Right lobe of liver (tissue), 6 donors: ENCODE data around the gene IFI27L1. TPM values are rescaled to one million over a fixed set of nuclear protein-coding genes. Genes with fewer than 3 reads are reported as not detected.

Source experiments
- ATAC-seq, 4 donors: fragments of 200-7000 bp; cut with Tn5 transposase; one replicate each; pipeline ENCODE4 v1.9.1; 2020; ENCODE audit warnings: mild to moderate bottlenecking in 4 of 4, moderate library complexity in 4 of 4
- DNase-seq, 3 donors: peaks; one replicate each; pipeline ENCODE4 v3.0.0-alpha.2; 2020
- H3K27ac ChIP-seq, 3 donors: fragments of 200-600 bp; one replicate each; pipeline ENCODE4 v1.8.0; 2022
- H3K27me3 ChIP-seq, 2 donors: fragments of 200-600 bp; one replicate each; pipeline ENCODE4 v1.8.0; 2022
- H3K36me3 ChIP-seq, 4 donors: fragments of 200-600 bp; sonication (generic) in 1 of 4; one replicate each; pipeline versions ENCODE4 v1.5.1 to v1.8.0; 2017 to 2022; ENCODE audit warnings: control low read depth in 1 of 4
- H3K4me1 ChIP-seq, 4 donors: fragments of 200-600 bp; sonication (generic) in 1 of 4; one replicate each; pipeline versions ENCODE4 v1.5.1 to v1.8.0; 2017 to 2022; ENCODE audit warnings: control low read depth in 1 of 4
- H3K4me3 ChIP-seq, 3 donors: fragments of 200-600 bp; one replicate each; pipeline ENCODE4 v1.8.0; 2022
- H3K9me3 ChIP-seq, 4 donors: fragments of 200-600 bp; sonication (generic) in 1 of 4; one replicate each; pipeline versions ENCODE4 v1.5.1 to v1.8.0; 2017 to 2022; ENCODE audit warnings: control low read depth in 1 of 4
- POLR2A ChIP-seq: fragments of 450-650 bp; IDR thresholded peaks from one replicate; pipeline ENCODE4 v1.6.1; 2017; ENCODE audit warnings: antibody characterized with exemption, mild to moderate bottlenecking
- WGBS: methylation state at CpG from one replicate; pipeline ENCODE4 v1.1.6; 2018; ENCODE audit warnings: low coverage, low lambda C conversion rate; ENCODE audit not compliant: insufficient coverage; ENCODE audit errors: missing lambda C conversion rate; 5-methylcytosine and 5-hydroxymethylcytosine counted together
- intact Hi-C, 2 donors: fragments of 100-400 bp; cut with DNase I; formaldehyde crosslinking; loops; one replicate each; pipeline versions ENCODE4 v1.11.2 to v1.14.1; 2022
- total RNA-seq, 6 experiments: library from RNA; depleted of rRNA in 2 of 6; stranded (reverse); fragments of >200 nt in 2 of 6; fragmentation: NEBNext Ultra II Directional in 3 of 6; extraction: Animal tissue kit (Norgen Biotek cat#: 25700) in 3 of 6; gene quantifications; one replicate each; pipeline versions ENCODE4 v1.1.0 to v1.2.4, GENCODE V29; 2016 to 2023
- TF ChIP-seq, protein P1 (sequence below), 4 donors: fragments of 200-600 bp in 3 of 4; fragments of 450-650 bp in 1 of 4; IDR thresholded peaks; one replicate each; pipeline versions ENCODE4 v1.5.1 to v1.8.0; 2016 to 2022; ENCODE audit warnings: antibody characterized with exemption in 4 of 4, mild to moderate bottlenecking in 2 of 4
- donor health status: DM: no; HTN: yes; CAD: no.
- donor health status: DM: no; HTN: no; CAD: no.
- donor health status: DM: no; HTN: no; CAD: no.
- donor health status: DM: no; HTN: yes; CAD: no.
- donor health status: DM: no; HTN: yes; CAD: no.

Gene IFI27L1
- total RNA-seq, 6 experiments from 2014 or later: 2.6 to 8.2 (median 5.3) TPM

DNA sequence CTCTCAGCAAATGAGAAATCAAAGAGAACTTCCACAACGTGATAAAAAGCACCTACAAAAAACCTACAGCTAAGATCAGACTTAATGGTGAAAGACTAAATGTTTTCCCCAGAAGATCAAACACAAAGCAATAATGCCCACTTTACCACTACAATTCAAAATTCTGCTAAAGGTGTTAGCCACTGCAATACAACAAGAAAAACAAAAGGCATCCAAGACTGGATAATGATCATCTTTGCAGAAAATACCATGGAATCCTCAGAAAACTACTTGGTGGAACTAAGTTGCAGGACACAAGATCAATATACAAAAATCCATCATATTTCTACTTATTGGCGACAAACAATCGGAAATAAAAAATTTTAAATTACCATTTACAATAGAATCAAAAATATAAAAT is 6.6 kb upstream of the IFI27L1 start:
- Histone ChIP-seq H3K27me3 (no peaks in the 10 kb centered on the region), H3K4me1 (peaks cover 0 to 39% (median 4%) of the 10 kb centered on the region in 4 donors), H3K27ac (no peak overlapping the region), H3K36me3 (peaks cover 0 to 19% (median 3%) of the 10 kb centered on the region in 4 donors), H3K4me3 (no peak overlapping the region), H3K9me3 (peaks cover 0 to 7% (median 0%) of the 10 kb centered on the region in 4 donors)
- no peak for TF ChIP-seq POLR2A
- intact Hi-C loops: no loop called here
- whole genome bisulfite sequencing: 100% methylated on average over 3 of the region's 3 CpGs
- no peak for DNase-seq
- ATAC-seq: no peak

DNA sequence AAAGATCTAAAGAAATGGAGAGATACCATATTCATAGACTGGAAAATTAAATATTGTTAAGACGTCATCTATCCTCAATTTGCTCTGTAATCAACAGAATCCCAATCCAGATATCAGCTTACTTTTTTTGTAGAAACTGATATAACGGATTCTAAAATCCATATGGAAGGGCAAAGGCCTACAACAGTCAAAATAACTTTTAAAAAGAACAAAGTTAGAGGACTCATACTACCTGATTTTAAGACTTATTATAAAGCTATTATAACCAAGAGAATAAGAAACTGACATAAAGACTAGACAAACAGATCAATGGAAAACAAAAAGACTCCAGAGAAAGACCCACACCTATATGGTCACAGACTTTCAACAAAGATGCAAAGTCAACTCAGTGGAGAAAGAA is 6.1 kb upstream of the IFI27L1 start:
- DNase-seq (no peak), ATAC-seq (no peak)
- intact Hi-C loops: no loop called here
- H3K4me3 ChIP-seq: no peak overlapping the region
- no peak for TF ChIP-seq POLR2A
- TF ChIP-seq, protein P1, sequence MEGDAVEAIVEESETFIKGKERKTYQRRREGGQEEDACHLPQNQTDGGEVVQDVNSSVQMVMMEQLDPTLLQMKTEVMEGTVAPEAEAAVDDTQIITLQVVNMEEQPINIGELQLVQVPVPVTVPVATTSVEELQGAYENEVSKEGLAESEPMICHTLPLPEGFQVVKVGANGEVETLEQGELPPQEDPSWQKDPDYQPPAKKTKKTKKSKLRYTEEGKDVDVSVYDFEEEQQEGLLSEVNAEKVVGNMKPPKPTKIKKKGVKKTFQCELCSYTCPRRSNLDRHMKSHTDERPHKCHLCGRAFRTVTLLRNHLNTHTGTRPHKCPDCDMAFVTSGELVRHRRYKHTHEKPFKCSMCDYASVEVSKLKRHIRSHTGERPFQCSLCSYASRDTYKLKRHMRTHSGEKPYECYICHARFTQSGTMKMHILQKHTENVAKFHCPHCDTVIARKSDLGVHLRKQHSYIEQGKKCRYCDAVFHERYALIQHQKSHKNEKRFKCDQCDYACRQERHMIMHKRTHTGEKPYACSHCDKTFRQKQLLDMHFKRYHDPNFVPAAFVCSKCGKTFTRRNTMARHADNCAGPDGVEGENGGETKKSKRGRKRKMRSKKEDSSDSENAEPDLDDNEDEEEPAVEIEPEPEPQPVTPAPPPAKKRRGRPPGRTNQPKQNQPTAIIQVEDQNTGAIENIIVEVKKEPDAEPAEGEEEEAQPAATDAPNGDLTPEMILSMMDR (IDR thresholded peaks at IDR 0.05): no peak
- H3K4me1 ChIP-seq: peaks cover 0 to 42% (median 4%) of the 10 kb centered on the region in 4 donors
- WGBS: 100% methylated on average over 2 of the region's 2 CpGs
- peaks cover 0 to 19% (median 3%) of the 10 kb centered on the region in 4 donors for H3K36me3 ChIP-seq
- H3K27ac ChIP-seq: no peak overlapping the region
- no peaks in the 10 kb centered on the region for H3K27me3 ChIP-seq
- peaks cover 0 to 7% (median 0%) of the 10 kb centered on the region in 4 donors for H3K9me3 ChIP-seq

DNA sequence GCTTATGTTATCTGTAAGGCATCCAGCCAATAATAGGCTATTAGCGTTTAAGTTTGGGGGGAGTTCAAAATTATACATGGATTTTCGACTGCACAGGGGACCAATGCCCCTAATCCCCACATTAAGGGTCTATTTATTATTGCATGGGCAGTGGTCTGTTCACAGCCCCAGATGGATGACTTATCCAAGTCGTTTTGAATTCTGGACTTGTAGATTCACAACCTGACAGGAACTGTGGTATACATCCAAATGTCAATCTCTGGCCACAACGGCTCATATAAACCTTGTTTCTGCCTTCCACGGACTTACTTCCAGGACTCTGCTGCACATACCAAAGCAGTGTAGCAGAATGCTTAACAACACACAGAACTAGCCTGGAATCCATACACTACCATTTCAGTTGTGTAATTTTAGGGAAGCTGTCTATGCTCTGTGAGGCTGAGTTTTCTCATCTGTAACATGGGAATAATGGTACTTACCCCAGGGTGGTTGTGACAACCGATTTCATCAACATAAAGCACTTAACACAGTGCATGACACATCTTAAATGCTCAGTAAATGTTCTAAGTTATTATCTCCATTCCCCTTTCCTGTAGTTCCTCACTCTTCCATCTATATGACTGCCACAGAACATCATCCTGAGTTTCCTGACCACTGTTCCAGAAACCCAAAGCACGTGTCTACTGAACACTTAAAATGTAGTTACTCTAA is 3.8 kb upstream of the IFI27L1 start:
- Histone ChIP-seq H3K36me3 (peaks cover 0 to 19% (median 3%) of the 10 kb centered on the region in 4 donors), H3K27ac (no peak overlapping the region), H3K4me1 (peaks cover 0 to 45% (median 4%) of the 10 kb centered on the region in 4 donors), H3K4me3 (no peak overlapping the region), H3K27me3 (no peaks in the 10 kb centered on the region), H3K9me3 (peaks cover 0 to 7% (median 0%) of the 10 kb centered on the region in 4 donors)
- TF ChIP-seq, protein P1 (IDR thresholded peaks at IDR 0.05): no peak
- no peak for TF ChIP-seq POLR2A
- no peak for ATAC-seq
- intact Hi-C loops: no loop called here
- 77% methylated on average over 5 of the region's 7 CpGs for WGBS
- no peak for DNase-seq

DNA sequence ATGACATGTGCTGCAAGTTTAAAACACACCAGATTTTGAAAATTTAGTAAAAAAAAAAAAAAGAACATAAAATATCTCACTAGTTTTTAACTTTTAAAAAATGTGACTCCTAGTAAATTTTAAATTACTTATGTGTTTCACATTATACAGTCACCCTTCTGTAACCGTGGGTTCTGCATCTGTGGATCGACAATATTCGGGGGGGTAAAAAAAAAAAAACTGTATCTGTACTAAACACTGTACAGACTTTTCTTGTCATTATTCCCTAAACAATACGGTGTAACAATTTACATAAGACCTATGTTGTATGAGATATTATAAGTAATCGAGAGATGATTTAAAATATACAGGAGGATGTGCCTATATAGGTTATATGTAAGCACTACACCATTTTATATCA is 3.3 kb upstream of the IFI27L1 start:
- DNase-seq: no peak
- no peak for ATAC-seq
- H3K9me3 ChIP-seq: peaks cover 0 to 7% (median 0%) of the 10 kb centered on the region in 4 donors
- no peak overlapping the region for H3K4me3 ChIP-seq
- no peak overlapping the region for H3K27ac ChIP-seq
- TF ChIP-seq POLR2A: no peak
- TF ChIP-seq, protein P1 (IDR thresholded peaks at IDR 0.05): no peak
- intact Hi-C loops: no loop called here
- peaks cover 0 to 19% (median 3%) of the 10 kb centered on the region in 4 donors for H3K36me3 ChIP-seq
- WGBS: 87% methylated on average over 5 of the region's 5 CpGs
- H3K4me1 ChIP-seq: peaks cover 0 to 45% (median 4%) of the 10 kb centered on the region in 4 donors
- H3K27me3 ChIP-seq: no peaks in the 10 kb centered on the region

DNA sequence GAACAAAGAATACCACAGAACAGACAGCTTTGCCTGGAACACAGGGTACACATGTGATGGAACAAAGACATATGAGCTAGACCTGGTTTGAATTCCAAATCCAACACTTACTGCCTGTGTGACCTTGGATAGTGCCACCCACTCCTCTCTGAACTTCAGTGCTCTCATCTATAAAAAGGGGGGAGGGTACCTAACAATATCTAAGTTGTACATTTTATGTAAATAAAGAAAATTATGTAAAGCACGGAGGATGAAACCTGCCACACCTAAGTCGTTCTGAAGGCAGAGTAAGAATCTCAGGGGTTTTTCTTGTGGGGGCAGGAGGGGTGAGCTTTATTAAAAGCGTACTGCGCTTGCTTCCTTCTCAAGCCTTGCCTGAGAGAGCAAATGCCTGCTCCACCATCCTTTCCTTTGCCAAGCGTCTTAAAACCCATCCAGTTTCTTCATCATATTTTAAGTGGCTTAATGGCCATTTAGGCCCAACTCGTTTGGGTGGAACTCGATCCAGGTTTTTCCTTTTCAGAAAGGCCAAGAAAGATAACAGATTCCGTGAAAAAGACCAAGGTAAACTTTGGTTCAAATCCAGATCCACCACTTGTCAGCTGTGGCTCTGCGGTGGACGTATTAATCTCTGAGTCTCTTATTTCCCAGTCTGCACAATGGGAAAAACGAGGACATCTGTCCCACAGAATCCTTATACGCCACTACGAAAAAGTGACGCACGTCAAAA is 1.1 kb upstream of the IFI27L1 start:
- ATAC-seq: no peak
- WGBS: 2% methylated on average over 15 of the region's 15 CpGs

More for the DNA sequence above, 1.1 kb upstream of the IFI27L1 start:
- Histone ChIP-seq H3K4me3 (peak overlapping the region; percentile 81 to 96 (median 92)), H3K36me3 (peaks cover 0 to 19% (median 3%) of the 10 kb centered on the region in 4 donors), H3K4me1 (peaks cover 0 to 45% (median 4%) of the 10 kb centered on the region in 4 donors), H3K9me3 (no peaks in the 10 kb centered on the region), H3K27me3 (no peaks in the 10 kb centered on the region), H3K27ac (peak overlapping the region; percentile 86 to 92 (median 89))
- intact Hi-C loops: no loop called here
- no peak for DNase-seq
- TF ChIP-seq POLR2A: no peak
- TF ChIP-seq, protein P1 (IDR thresholded peaks at IDR 0.05): no peak
